Ovary (tissue), 9 donors: ENCODE measurements around the gene INPP4A. TPM values are rescaled to one million over a fixed set of nuclear protein-coding genes. Genes with fewer than 3 reads are reported as not detected.
A peak's percentile ranks its signal among the peaks of the same experiment; 100 is the strongest.

Experiments used
- DNase-seq, 5 donors: peaks; one replicate each; pipeline ENCODE4 v3.0.0-alpha.2; 2019 to 2020
- H3K27ac ChIP-seq, 2 donors: fragments of 200-600 bp; one replicate each; pipeline versions ENCODE4 v1.5.1 to v1.8.0; 2019 to 2022
- H3K27me3 ChIP-seq: fragments of 200-600 bp; one replicate; pipeline ENCODE4 v1.8.0; 2022
- H3K36me3 ChIP-seq: fragments of 200-600 bp; sonication (generic); one replicate; pipeline ENCODE4 v1.5.1; 2019
- H3K4me1 ChIP-seq: one replicate; pipeline ENCODE4 v1.8.1; 2013; ENCODE audit warnings: mild to moderate bottlenecking, moderate library complexity; ENCODE audit not compliant: insufficient read depth
- H3K4me3 ChIP-seq: fragments of 200-600 bp; sonication (generic); one replicate; pipeline ENCODE4 v1.5.1; 2017
- H3K9me3 ChIP-seq, 2 donors: fragments of 200-600 bp in 1 of 2; sonication (generic) in 1 of 2; one replicate each; pipeline versions ENCODE4 v1.5.1 to v1.8.1; 2013 to 2019; ENCODE audit warnings: mild to moderate bottlenecking in 1 of 2, moderate library complexity in 1 of 2
- CTCF ChIP-seq, 3 donors: fragments of 450-650 bp in 2 of 3; fragments of 200-600 bp in 1 of 3; IDR thresholded peaks; one replicate each; pipeline versions ENCODE4 v1.5.1 to v1.8.0; 2016 to 2022; ENCODE audit warnings: antibody characterized with exemption in 3 of 3, mild to moderate bottlenecking in 1 of 3
- EP300 ChIP-seq: sonication (generic); formaldehyde crosslinking; IDR thresholded peaks from one replicate; pipeline ENCODE4 v1.6.1; 2017; ENCODE audit warnings: antibody characterized with exemption
- POLR2A ChIP-seq: fragments of 450-650 bp; IDR thresholded peaks from one replicate; pipeline ENCODE4 v1.6.1; 2017; ENCODE audit warnings: antibody characterized with exemption, mild to moderate bottlenecking, moderate library complexity
- WGBS, 3 donors: extraction: QIAGEN DNeasy Blood & Tissue Kit in 1 of 3; methylation state at CpG; one replicate each; pipeline versions ENCODE4 v1.1.5 to v1.1.7; 2013 to 2017; 5-methylcytosine and 5-hydroxymethylcytosine counted together
- intact Hi-C, 4 donors: fragments of 100-400 bp; cut with DNase I; formaldehyde crosslinking; loops; one replicate each; pipeline versions ENCODE4 v1.11.0 to v1.15.1; 2022 to 2023
- polyA plus RNA-seq, 2 donors: library from polyadenylated mRNA; stranded (reverse); fragments of 200-250 nt in 1 of 2; fragments of 350-450 nt in 1 of 2; fragmentation: Illumina TruSeq in 1 of 2; extraction: RNeasy Lipid Tissue Mini Kit (QIAGEN cat#74804) in 1 of 2; gene quantifications; one replicate each; pipeline ENCODE4 v1.2.3, GENCODE V29; 2013 to 2014
- total RNA-seq, 7 donors: library from RNA; depleted of rRNA in 2 of 7; stranded (reverse); fragments of >200 nt in 2 of 7; fragmentation: NEBNext Ultra II Directional in 3 of 7; extraction: Animal tissue kit (Norgen Biotek cat#: 25700) in 3 of 7; gene quantifications; one replicate each; pipeline versions ENCODE4 v1.1.0 to v1.2.4, GENCODE V29; 2016 to 2023
- donor health status: DM: no; HTN: no; CAD: no; lungs with moderate emphysema.
- donor health status: DM: no; HTN: no; CAD: no.
- donor health status: Bipolar disorder and iron deficiency.
- donor health status: DM: yes; HTN: yes; CAD: no.
- donor health status: DM: no; HTN: no; CAD: no.
- donor health status: DM: yes; HTN: yes; CAD: no.

INPP4A gene
- total and polyA plus RNA-seq, 9 donors: 7.5 to 25.8 (median 16.2) TPM

- H3K4me3 ChIP-seq: no peak overlapping the region
- no peaks in the 10 kb centered on the region for H3K36me3 ChIP-seq
- H3K27ac ChIP-seq: peak overlapping the region in 1 of 2 donors; percentile 35
- WGBS, 3 donors: 34 to 38% (median 34%) methylated on average over 13 of the region's 13 CpGs
- H3K4me1 ChIP-seq: peaks cover 12% of the 10 kb centered on the region
- DNase-seq: peak in 4 of 5 donors; percentile 28 to 42 (median 40)
- intact Hi-C loops: no loop called here
- TF ChIP-seq EP300 (no peak), POLR2A (no peak), CTCF (IDR thresholded peaks at IDR 0.05) (no peak)
- no peaks in the 10 kb centered on the region for H3K27me3 ChIP-seq
- no peaks in the 10 kb centered on the region for H3K9me3 ChIP-seq
Measured at GRCh38 chr2:98515250-98515991, 70.8 kb downstream of the INPP4A start.

GRCh38 chr2:98516571-98516970, 71.9 kb downstream of the INPP4A start:
- WGBS, 3 donors: 81 to 97% (median 97%) methylated on average over 3 of the region's 3 CpGs
- Histone ChIP-seq H3K27ac (no peak overlapping the region), H3K9me3 (no peaks in the 10 kb centered on the region), H3K27me3 (no peaks in the 10 kb centered on the region), H3K36me3 (no peaks in the 10 kb centered on the region), H3K4me1 (peaks cover 12% of the 10 kb centered on the region), H3K4me3 (no peak overlapping the region)
- DNase-seq: no peak
- intact Hi-C loops: no loop called here
- TF ChIP-seq POLR2A (no peak), CTCF (IDR thresholded peaks at IDR 0.05) (no peak), EP300 (no peak)

GRCh38 chr2:98517636-98518035, 73.0 kb downstream of the INPP4A start:
- peaks cover 12% of the 10 kb centered on the region for H3K4me1 ChIP-seq
- H3K4me3 ChIP-seq: no peak overlapping the region
- 77 to 86% (median 79%) methylated on average over 2 of the region's 2 CpGs for WGBS, 3 donors
- H3K36me3 ChIP-seq: no peaks in the 10 kb centered on the region
- H3K9me3 ChIP-seq: no peaks in the 10 kb centered on the region
- no peaks in the 10 kb centered on the region for H3K27me3 ChIP-seq
- TF ChIP-seq POLR2A (no peak), CTCF (IDR thresholded peaks at IDR 0.05) (no peak)
- intact Hi-C loops: no loop called here
- no peak overlapping the region for H3K27ac ChIP-seq
- no peak for DNase-seq

- no peak overlapping the region for H3K4me3 ChIP-seq
- DNase-seq: no peak
- WGBS, 3 donors: 75 to 85% (median 77%) methylated on average over 4 of the region's 4 CpGs
- TF ChIP-seq CTCF (IDR thresholded peaks at IDR 0.05): no peak
- no peak for TF ChIP-seq POLR2A
- no peak for TF ChIP-seq EP300
- H3K4me1 ChIP-seq: peaks cover 12% of the 10 kb centered on the region
- no peaks in the 10 kb centered on the region for H3K9me3 ChIP-seq
- intact Hi-C loops: no loop called here
- H3K27ac ChIP-seq: no peak overlapping the region
- no peaks in the 10 kb centered on the region for H3K27me3 ChIP-seq
- no peaks in the 10 kb centered on the region for H3K36me3 ChIP-seq
Measured at GRCh38 chr2:98518101-98518500, 73.4 kb downstream of the INPP4A start.
